DMS79 (cell line): ENCODE measurements around the gene SLC9A9.

Experiments
- DNase-seq: peaks from one replicate; lab custom pipeline; 2025; lab: John Stamatoyannopoulos, UW

The SLC9A9 gene

GRCh38 chr3:143414571-143415253 lies 433.6 kb downstream of the SLC9A9 start:
- DNase-seq: no peak

- no peak for DNase-seq
Observed at GRCh38 chr3:143413372-143413771, 434.9 kb downstream of the SLC9A9 start.

- DNase-seq: no peak
Observed at GRCh38 chr3:143412084-143412483, 436.2 kb downstream of the SLC9A9 start.

- DNase-seq: no peak
Observed at GRCh38 chr3:143410259-143410658, 438.0 kb downstream of the SLC9A9 start.

- DNase-seq: no peak
Observed at GRCh38 chr3:143408771-143409170, 439.5 kb downstream of the SLC9A9 start.

- no peak for DNase-seq
Observed at GRCh38 chr3:143402602-143403001, 445.7 kb downstream of the SLC9A9 start.

- no peak for DNase-seq
Observed at GRCh38 chr3:143396790-143397189, 451.5 kb downstream of the SLC9A9 start.

GRCh38 chr3:143389388-143389787 lies 458.9 kb downstream of the SLC9A9 start:
- DNase-seq: no peak

GRCh38 chr3:143387425-143387824 lies 460.8 kb downstream of the SLC9A9 start:
- no peak for DNase-seq

GRCh38 chr3:143384076-143384475 lies 464.2 kb downstream of the SLC9A9 start:
- DNase-seq: no peak

- DNase-seq: no peak
Observed at GRCh38 chr3:143383421-143383820, 464.8 kb downstream of the SLC9A9 start.

GRCh38 chr3:143382816-143383215 lies 465.5 kb downstream of the SLC9A9 start:
- no peak for DNase-seq

GRCh38 chr3:143380449-143380848 lies 467.8 kb downstream of the SLC9A9 start:
- DNase-seq: no peak

- no peak for DNase-seq
Observed at GRCh38 chr3:143375698-143376097, 472.6 kb downstream of the SLC9A9 start.

- DNase-seq: no peak
Observed at GRCh38 chr3:143367171-143367570, 481.1 kb downstream of the SLC9A9 start.

- DNase-seq: no peak
Observed at GRCh38 chr3:143366672-143367071, 481.6 kb downstream of the SLC9A9 start.

GRCh38 chr3:143363949-143364348 lies 484.3 kb downstream of the SLC9A9 start:
- DNase-seq: no peak

- no peak for DNase-seq
Observed at GRCh38 chr3:143363276-143363675, 485.0 kb downstream of the SLC9A9 start.

GRCh38 chr3:143362115-143362991 lies 485.9 kb downstream of the SLC9A9 start:
- no peak for DNase-seq

GRCh38 chr3:143361589-143361988 lies 486.7 kb downstream of the SLC9A9 start:
- no peak for DNase-seq

- DNase-seq: no peak
Observed at GRCh38 chr3:143360244-143360643, 488.0 kb downstream of the SLC9A9 start.

- no peak for DNase-seq
Observed at GRCh38 chr3:143358793-143359491, 489.3 kb downstream of the SLC9A9 start.
